Upper lobe of left lung (tissue), 4 donors: ENCODE results near the gene SLC15A4.

Source experiments
- EP300 ChIP-seq, 4 donors: sonication (generic); formaldehyde crosslinking; IDR thresholded peaks; one replicate each; pipeline ENCODE4 v1.5.1; 2017; ENCODE audit warnings: antibody characterized with exemption in 4 of 4, control low read depth in 2 of 4
- POLR2A ChIP-seq, 4 donors: fragments of 450-650 bp; IDR thresholded peaks; one replicate each; pipeline ENCODE4 v1.5.1; 2016 to 2017; ENCODE audit warnings: antibody characterized with exemption in 4 of 4, mild to moderate bottlenecking in 2 of 4
- TF ChIP-seq, protein P1 (sequence below), 6 experiments: fragments of 450-650 bp in 4 of 6; fragments of 200-600 bp in 2 of 6; sonication (generic) in 2 of 6; IDR thresholded peaks; one replicate each; pipeline ENCODE4 v1.5.1; 2016 to 2019; ENCODE audit warnings: antibody characterized with exemption in 6 of 6

DNA sequence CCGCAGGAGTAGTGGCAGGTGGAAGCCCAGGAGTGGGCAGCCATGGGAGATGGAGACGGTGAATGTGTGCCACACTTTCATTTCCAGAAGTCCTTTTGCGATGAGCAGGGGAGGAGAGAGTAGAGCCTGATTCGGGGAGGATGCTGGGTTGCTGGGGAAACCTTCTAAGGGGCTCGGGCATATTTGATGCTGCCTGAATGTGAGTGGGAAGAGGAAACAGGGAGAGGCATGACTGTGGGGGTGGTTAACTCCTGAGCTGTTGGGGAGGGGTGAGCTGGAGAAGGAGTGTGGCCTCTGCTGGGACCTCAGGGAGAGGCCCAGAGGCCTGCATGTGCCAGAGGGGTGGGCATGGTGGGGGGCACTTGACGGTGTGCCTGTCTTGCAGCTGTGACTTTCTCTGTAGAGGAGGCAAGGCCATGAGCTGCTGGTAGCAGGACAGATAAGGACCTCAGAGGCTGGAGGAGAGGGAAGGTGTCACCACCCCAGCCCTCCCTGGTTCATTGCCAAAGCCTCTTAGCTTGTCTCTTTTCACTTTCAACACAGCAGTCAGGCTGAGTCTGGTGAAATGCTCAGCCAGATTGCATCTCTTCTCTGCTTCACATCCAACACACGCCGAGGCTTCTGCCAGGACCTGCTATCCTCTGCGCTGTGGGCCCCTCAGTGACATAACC is 40.9 kb upstream of the SLC15A4 start:
- TF ChIP-seq, protein P1, sequence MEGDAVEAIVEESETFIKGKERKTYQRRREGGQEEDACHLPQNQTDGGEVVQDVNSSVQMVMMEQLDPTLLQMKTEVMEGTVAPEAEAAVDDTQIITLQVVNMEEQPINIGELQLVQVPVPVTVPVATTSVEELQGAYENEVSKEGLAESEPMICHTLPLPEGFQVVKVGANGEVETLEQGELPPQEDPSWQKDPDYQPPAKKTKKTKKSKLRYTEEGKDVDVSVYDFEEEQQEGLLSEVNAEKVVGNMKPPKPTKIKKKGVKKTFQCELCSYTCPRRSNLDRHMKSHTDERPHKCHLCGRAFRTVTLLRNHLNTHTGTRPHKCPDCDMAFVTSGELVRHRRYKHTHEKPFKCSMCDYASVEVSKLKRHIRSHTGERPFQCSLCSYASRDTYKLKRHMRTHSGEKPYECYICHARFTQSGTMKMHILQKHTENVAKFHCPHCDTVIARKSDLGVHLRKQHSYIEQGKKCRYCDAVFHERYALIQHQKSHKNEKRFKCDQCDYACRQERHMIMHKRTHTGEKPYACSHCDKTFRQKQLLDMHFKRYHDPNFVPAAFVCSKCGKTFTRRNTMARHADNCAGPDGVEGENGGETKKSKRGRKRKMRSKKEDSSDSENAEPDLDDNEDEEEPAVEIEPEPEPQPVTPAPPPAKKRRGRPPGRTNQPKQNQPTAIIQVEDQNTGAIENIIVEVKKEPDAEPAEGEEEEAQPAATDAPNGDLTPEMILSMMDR (IDR thresholded peaks at IDR 0.05) = no peak
- TF ChIP-seq POLR2A (IDR thresholded peaks at IDR 0.05) (no peak), EP300 (IDR thresholded peaks at IDR 0.05) (no peak)
